Measurements from ENCODE around the gene BRMS1L. TPM values are rescaled to one million over a fixed set of nuclear protein-coding genes. Genes with fewer than 3 reads are reported as not detected.

BRMS1L gene
- total RNA-seq, 2 experiments from 2014 or later: 4.5 to 5.7 TPM

GRCh38 chr14:35779368-35779767, 46.8 kb upstream of the BRMS1L start:
- BruUV-seq (replicated peaks): no TSS peak
- CTCF ChIA-PET (ENCODE audit: unreplicated experiment): no interaction called here

GRCh38 chr14:35783699-35784098, 42.4 kb upstream of the BRMS1L start:
- H3K79me2 ChIP-seq (ENCODE audit: insufficient read depth, low read depth, low read length): no peaks in the 10 kb centered on the region
- no peak overlapping the region for H3K27ac ChIP-seq (ENCODE audit: low read depth, low read length, poor library complexity, severe bottlenecking)
- CTCF ChIA-PET (ENCODE audit: unreplicated experiment): no interaction called here
- intact Hi-C loops (cut with micrococcal nuclease; ENCODE audit: unreplicated experiment): no loop called here
- no peaks in the 10 kb centered on the region; the same call in 1 of the 2 replicates for H3K9me2 ChIP-seq (ENCODE audit: insufficient read depth, low read length)
- no peak for DNase-seq (ENCODE audit: low spot score)
- no peaks in the 10 kb centered on the region for H3K36me3 ChIP-seq (ENCODE audit: insufficient read depth, low read length)
- no peak overlapping the region for H3K4me3 ChIP-seq (ENCODE audit: low read depth, low read length, poor library complexity, severe bottlenecking)
- no peaks in the 10 kb centered on the region for H3K4me1 ChIP-seq (ENCODE audit: insufficient read depth, low read length, poor library complexity, severe bottlenecking)
- no peak overlapping the region for H2AFZ ChIP-seq (ENCODE audit: low read length)
- BruUV-seq (replicated peaks): no TSS peak
- H3K4me2 ChIP-seq (ENCODE audit: low read length): no peak overlapping the region
- POLR2A ChIA-PET: interaction anchor here (0.6 to 1.0 kb wide), 2 partner anchors 12 to 62 kb away, joined by 3 to 4 read pairs; no protein-coding TSS in a partner anchor
- no peaks in the 10 kb centered on the region for H4K20me1 ChIP-seq (ENCODE audit: insufficient read depth, low read length)
- TF ChIP-seq EZH2phosphoT487 (IDR thresholded peaks at IDR 0.05; ENCODE audit: borderline replicate concordance, low read depth, low read length): no peak
- peaks cover 6% of the 10 kb centered on the region; the same call in 1 of the 2 replicates for H3K9me3 ChIP-seq (ENCODE audit: low read length)

More at GRCh38 chr14:35779368-35779767, 46.8 kb upstream of the BRMS1L start:
- Histone ChIP-seq H3K9me2 (ENCODE audit: insufficient read depth, low read length) (no peaks in the 10 kb centered on the region; the same call in 1 of the 2 replicates), H3K4me3 (ENCODE audit: low read depth, low read length, poor library complexity, severe bottlenecking) (no peak overlapping the region), H2AFZ (ENCODE audit: low read length) (no peak overlapping the region), H3K79me2 (ENCODE audit: insufficient read depth, low read depth, low read length) (no peaks in the 10 kb centered on the region), H3K9me3 (ENCODE audit: low read length) (peaks cover 6% of the 10 kb centered on the region; the same call in 1 of the 2 replicates), H3K36me3 (ENCODE audit: insufficient read depth, low read length) (no peaks in the 10 kb centered on the region), H3K4me1 (ENCODE audit: insufficient read depth, low read length, poor library complexity, severe bottlenecking) (no peaks in the 10 kb centered on the region), H4K20me1 (ENCODE audit: insufficient read depth, low read length) (no peaks in the 10 kb centered on the region), H3K4me2 (ENCODE audit: low read length) (no peak overlapping the region), H3K27ac (ENCODE audit: low read depth, low read length, poor library complexity, severe bottlenecking) (no peak overlapping the region)
- TF ChIP-seq EZH2phosphoT487 (IDR thresholded peaks at IDR 0.05; ENCODE audit: borderline replicate concordance, low read depth, low read length) (no peak), CTCF (conservative IDR thresholded peaks at IDR 0.05; ENCODE audit: low read length) (no peak)
- intact Hi-C loops (cut with micrococcal nuclease; ENCODE audit: unreplicated experiment): no loop called here
- no peak for DNase-seq (ENCODE audit: low spot score)
- POLR2A ChIA-PET: no interaction called here

GRCh38 chr14:35786856-35787255, 39.3 kb upstream of the BRMS1L start:
- Histone ChIP-seq H3K4me1 (ENCODE audit: insufficient read depth, low read length, poor library complexity, severe bottlenecking) (no peaks in the 10 kb centered on the region), H2AFZ (ENCODE audit: low read length) (no peak overlapping the region), H4K20me1 (ENCODE audit: insufficient read depth, low read length) (no peaks in the 10 kb centered on the region), H3K4me2 (ENCODE audit: low read length) (no peak overlapping the region), H3K27ac (ENCODE audit: low read depth, low read length, poor library complexity, severe bottlenecking) (no peak overlapping the region), H3K9me2 (ENCODE audit: insufficient read depth, low read length) (no peaks in the 10 kb centered on the region), H3K36me3 (ENCODE audit: insufficient read depth, low read length) (no peaks in the 10 kb centered on the region), H3K79me2 (ENCODE audit: insufficient read depth, low read depth, low read length) (no peaks in the 10 kb centered on the region), H3K9me3 (ENCODE audit: low read length) (no peaks in the 10 kb centered on the region), H3K4me3 (ENCODE audit: low read depth, low read length, poor library complexity, severe bottlenecking) (no peak overlapping the region)
- ChIA-PET CTCF (ENCODE audit: unreplicated experiment) (no interaction called here), POLR2A (interaction anchor here (0.6 to 1.0 kb wide), 4 partner anchors 28 to 92 kb away, joined by 3 to 5 read pairs (median 3); no protein-coding TSS in a partner anchor)
- intact Hi-C loops (cut with micrococcal nuclease; ENCODE audit: unreplicated experiment): no loop called here
- TF ChIP-seq EZH2phosphoT487 (IDR thresholded peaks at IDR 0.05; ENCODE audit: borderline replicate concordance, low read depth, low read length): no peak
- no peak for TF ChIP-seq CTCF (conservative IDR thresholded peaks at IDR 0.05; ENCODE audit: low read length)
- no TSS peak for BruUV-seq (replicated peaks)
- no peak for DNase-seq (ENCODE audit: low spot score)

All from OCI-LY7 (cell line).